Activated T-helper 2 cell treated with anti-CD3 and anti-CD28 coated beads, Interferon-gamma antibody, Interleukin-2, Interleukin-4, amounts not matched to agents 10 μg/mL and 5 μg/mL and 100 μg/mL, durations not matched to agents 14 hours and 24 hours and 36 hours (primary cell): ENCODE measurements around the gene SLC22A3. TPM values are rescaled to one million over a fixed set of nuclear protein-coding genes. Genes with fewer than 3 reads are reported as not detected.
"Not testable (repeated sequence)": the region's sequence is repeated elsewhere in the genome, so short reads cannot be mapped to it uniquely, and the experiment has no call there.

ENCODE experiments used
- DNase-seq: peaks from one replicate; pipeline ENCODE4 v3.0.0; 2021; ENCODE audit warnings: low spot score
- H3K27ac Mint-ChIP-seq: one replicate; pipeline ENCODE4 v1.8.0; 2021; ENCODE audit warnings: mixed read lengths
- H3K27me3 Mint-ChIP-seq: one replicate; pipeline ENCODE4 v1.8.0; 2021; ENCODE audit warnings: low read depth, mixed read lengths
- H3K36me3 Mint-ChIP-seq: one replicate; pipeline ENCODE4 v1.8.0; 2021; ENCODE audit warnings: low read depth, mixed read lengths
- H3K4me1 Mint-ChIP-seq: one replicate; pipeline ENCODE4 v1.8.0; 2021; ENCODE audit warnings: low read depth, mixed read lengths
- H3K4me3 Mint-ChIP-seq: one replicate; pipeline ENCODE4 v1.8.0; 2021; ENCODE audit warnings: low read depth, mild to moderate bottlenecking, moderate library complexity, mixed read lengths
- H3K9me3 Mint-ChIP-seq: one replicate; pipeline ENCODE4 v1.8.0; 2021; ENCODE audit warnings: mixed read lengths
- intact Hi-C: fragments of 100-400 bp; cut with micrococcal nuclease; formaldehyde crosslinking; loops from one replicate; pipeline ENCODE4 v1.15.1; 2023
- total RNA-seq: library from RNA; stranded (reverse); gene quantifications from 2 replicates; pipeline ENCODE4 v1.2.3, GENCODE V29; 2022

The SLC22A3 gene
- total RNA-seq, 1 donor from 2014 or later = not detected

DNA sequence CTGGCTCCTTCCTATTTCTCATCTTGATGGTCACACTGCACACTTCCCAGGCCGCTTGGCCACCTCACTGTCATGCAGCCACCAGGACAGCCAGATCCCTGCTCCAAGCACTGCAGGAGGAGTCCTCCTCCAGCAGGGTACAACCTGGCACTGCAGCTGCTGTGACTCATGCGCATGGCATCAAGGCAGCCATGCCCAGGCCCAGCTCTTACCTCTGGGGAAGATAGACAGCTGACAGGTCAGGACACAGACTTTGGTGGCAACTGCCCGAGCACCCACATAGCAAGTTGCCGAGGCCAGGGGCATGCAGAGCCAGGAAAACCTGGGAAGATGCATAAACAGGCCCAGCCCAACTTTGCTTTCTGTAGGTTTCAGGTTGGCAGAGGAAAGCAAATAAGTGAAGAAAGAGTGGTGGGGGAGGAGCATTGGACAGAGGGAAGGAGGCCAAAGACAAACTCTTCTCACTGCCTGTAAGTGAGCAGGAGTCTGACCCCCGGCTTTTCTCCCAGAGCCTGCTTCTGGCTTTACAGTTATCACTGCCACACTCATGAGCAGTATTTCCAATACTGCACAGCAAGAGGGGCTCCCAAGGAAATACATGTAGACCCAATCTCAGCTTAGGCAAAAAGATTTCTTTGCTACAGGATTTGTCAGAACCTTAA lies 38.8 kb downstream of the SLC22A3 start:
- intact Hi-C loops = no loop called here
- H3K9me3 Mint-ChIP-seq = no peaks in the 10 kb centered on the region
- DNase-seq = no peak
- no peak overlapping the region for H3K4me3 Mint-ChIP-seq
- no peak overlapping the region for H3K27ac Mint-ChIP-seq
- H3K4me1 Mint-ChIP-seq = no peaks in the 10 kb centered on the region
- no peaks in the 10 kb centered on the region for H3K36me3 Mint-ChIP-seq
- H3K27me3 Mint-ChIP-seq = peaks cover 9% of the 10 kb centered on the region

DNA sequence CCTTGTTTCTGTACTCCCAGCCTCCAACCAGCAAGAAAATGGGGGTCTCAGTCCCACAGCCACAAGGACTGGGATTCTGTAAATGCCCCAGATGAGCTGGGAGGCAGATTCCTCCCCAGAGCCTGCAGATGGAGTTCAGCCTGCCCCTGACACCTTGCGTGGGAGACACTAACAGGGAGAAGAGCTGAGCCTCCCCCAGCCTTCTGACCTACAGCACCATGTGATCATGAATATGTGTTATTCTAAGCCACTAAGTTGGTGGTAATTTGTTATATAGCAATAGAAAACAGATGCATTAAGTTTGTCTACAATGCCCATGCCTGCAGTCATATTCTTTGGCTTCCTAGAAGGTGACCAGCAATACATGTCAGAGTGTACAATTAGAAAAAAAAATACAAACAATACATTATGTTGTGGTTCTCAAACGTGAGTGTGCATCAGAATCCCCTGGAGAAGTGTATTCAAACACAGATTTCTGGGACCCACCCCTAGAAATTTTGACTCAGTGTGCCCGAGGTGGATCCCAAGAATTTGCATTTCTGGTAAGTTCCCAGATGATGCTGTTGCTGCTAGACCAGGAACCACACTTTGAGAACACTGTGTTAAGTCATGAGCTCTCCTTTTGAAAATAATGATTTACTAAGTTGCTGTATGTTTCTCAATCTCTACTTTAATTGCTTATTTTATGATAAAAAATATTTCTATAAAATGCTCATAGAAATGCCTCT lies 39.9 kb downstream of the SLC22A3 start:
- Mint-ChIP-seq H3K4me1 (no peaks in the 10 kb centered on the region), H3K27me3 (peaks cover 13% of the 10 kb centered on the region), H3K27ac (no peak overlapping the region), H3K9me3 (no peaks in the 10 kb centered on the region), H3K4me3 (no peak overlapping the region), H3K36me3 (no peaks in the 10 kb centered on the region)
- no peak for DNase-seq
- intact Hi-C loops = no loop called here

GRCh38 chr6:160388922-160389321 lies 40.7 kb downstream of the SLC22A3 start:
- intact Hi-C loops = no loop called here
- Mint-ChIP-seq H3K9me3 (peaks cover 4% of the 10 kb centered on the region), H3K36me3 (no peaks in the 10 kb centered on the region)

GRCh38 chr6:160391419-160392116 lies 43.4 kb downstream of the SLC22A3 start:
- H3K27me3 Mint-ChIP-seq = peaks cover 8% of the 10 kb centered on the region
- H3K4me3 Mint-ChIP-seq = no peak overlapping the region
- H3K4me1 Mint-ChIP-seq = no peaks in the 10 kb centered on the region
- H3K27ac Mint-ChIP-seq = no peak overlapping the region
- H3K9me3 Mint-ChIP-seq = peaks cover 4% of the 10 kb centered on the region
- intact Hi-C loops = no loop called here
- no peak for DNase-seq
- no peaks in the 10 kb centered on the region for H3K36me3 Mint-ChIP-seq

More at GRCh38 chr6:160388922-160389321, 40.7 kb downstream of the SLC22A3 start:
- no peak for DNase-seq
- H3K27ac Mint-ChIP-seq = no peak overlapping the region
- H3K4me1 Mint-ChIP-seq = no peaks in the 10 kb centered on the region
- no peak overlapping the region for H3K4me3 Mint-ChIP-seq
- peaks cover 13% of the 10 kb centered on the region for H3K27me3 Mint-ChIP-seq

- not testable (repeated sequence) for H3K27ac Mint-ChIP-seq, H3K4me1 Mint-ChIP-seq, H3K36me3 Mint-ChIP-seq
Observed at GRCh38 chr6:160393442-160393841, 45.3 kb downstream of the SLC22A3 start.

GRCh38 chr6:160393891-160394653 lies 45.9 kb downstream of the SLC22A3 start:
- peaks cover 8% of the 10 kb centered on the region for H3K27me3 Mint-ChIP-seq

More at GRCh38 chr6:160393442-160393841, 45.3 kb downstream of the SLC22A3 start:
- H3K27me3 Mint-ChIP-seq, H3K4me3 Mint-ChIP-seq, DNase-seq, H3K9me3 Mint-ChIP-seq, intact Hi-C loops: not testable (repeated sequence)

GRCh38 chr6:160394654-160395035 lies 46.5 kb downstream of the SLC22A3 start:
- Mint-ChIP-seq H3K27me3 (peaks cover 9% of the 10 kb centered on the region), H3K27ac (no peak overlapping the region), H3K9me3 (peaks cover 4% of the 10 kb centered on the region), H3K36me3 (no peaks in the 10 kb centered on the region), H3K4me3 (no peak overlapping the region), H3K4me1 (peaks cover 9% of the 10 kb centered on the region)
- no peak for DNase-seq
- intact Hi-C loops = no loop called here

More at GRCh38 chr6:160393891-160394653, 45.9 kb downstream of the SLC22A3 start:
- H3K36me3 Mint-ChIP-seq = no peaks in the 10 kb centered on the region
- H3K9me3 Mint-ChIP-seq = peaks cover 4% of the 10 kb centered on the region
- intact Hi-C loops = no loop called here
- DNase-seq = no peak
- H3K4me1 Mint-ChIP-seq = peaks cover 4% of the 10 kb centered on the region
- H3K4me3 Mint-ChIP-seq = no peak overlapping the region
- no peak overlapping the region for H3K27ac Mint-ChIP-seq

DNA sequence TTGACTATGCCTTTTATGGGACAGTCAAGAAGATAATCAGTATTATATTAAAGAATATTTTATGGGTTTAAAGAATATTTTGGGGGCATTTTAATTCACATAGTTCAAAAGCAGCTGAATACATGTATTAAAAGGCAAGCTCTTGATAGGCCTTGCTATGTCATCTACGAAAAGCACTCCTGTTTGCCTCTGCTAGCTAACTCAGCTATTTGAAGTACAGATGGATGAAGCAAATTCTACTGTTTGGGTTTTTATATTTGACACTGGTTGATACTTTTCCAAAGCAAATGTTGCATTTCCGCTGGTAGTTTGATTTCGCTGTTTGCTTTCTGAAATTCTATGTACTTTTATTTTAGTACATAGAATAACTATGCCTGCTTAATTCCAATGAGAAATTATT lies 47.0 kb downstream of the SLC22A3 start:
- intact Hi-C loops = no loop called here
- H3K27ac Mint-ChIP-seq = no peak overlapping the region
- no peak for DNase-seq

DNA sequence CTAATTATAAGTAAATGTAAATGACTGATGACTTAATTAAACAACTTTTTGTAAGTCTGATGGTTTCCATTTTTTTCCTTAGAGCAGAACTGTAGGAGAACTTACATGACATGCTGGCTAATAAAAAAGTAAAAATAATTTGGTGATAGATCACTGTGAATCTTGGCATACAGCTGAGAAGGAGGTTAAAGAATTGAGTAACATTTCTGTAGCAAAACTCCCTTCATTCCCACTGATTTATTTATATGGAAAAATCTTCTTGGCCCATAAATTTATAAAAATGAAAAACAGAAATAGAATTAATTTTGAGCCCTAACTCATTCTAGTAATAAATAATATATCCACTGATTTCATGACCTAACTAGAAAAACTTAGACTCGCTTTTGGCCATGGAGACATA lies 48.1 kb downstream of the SLC22A3 start:
- Mint-ChIP-seq H3K4me1 (peaks cover 15% of the 10 kb centered on the region), H3K27ac (no peak overlapping the region), H3K4me3 (no peak overlapping the region), H3K9me3 (peaks cover 4% of the 10 kb centered on the region), H3K36me3 (no peaks in the 10 kb centered on the region), H3K27me3 (peaks cover 19% of the 10 kb centered on the region)
- no peak for DNase-seq
- intact Hi-C loops = no loop called here

More for the DNA sequence above, 47.0 kb downstream of the SLC22A3 start:
- H3K36me3 Mint-ChIP-seq = no peaks in the 10 kb centered on the region
- peaks cover 4% of the 10 kb centered on the region for H3K9me3 Mint-ChIP-seq
- peaks cover 8% of the 10 kb centered on the region for H3K27me3 Mint-ChIP-seq
- H3K4me3 Mint-ChIP-seq = no peak overlapping the region
- peaks cover 11% of the 10 kb centered on the region for H3K4me1 Mint-ChIP-seq

DNA sequence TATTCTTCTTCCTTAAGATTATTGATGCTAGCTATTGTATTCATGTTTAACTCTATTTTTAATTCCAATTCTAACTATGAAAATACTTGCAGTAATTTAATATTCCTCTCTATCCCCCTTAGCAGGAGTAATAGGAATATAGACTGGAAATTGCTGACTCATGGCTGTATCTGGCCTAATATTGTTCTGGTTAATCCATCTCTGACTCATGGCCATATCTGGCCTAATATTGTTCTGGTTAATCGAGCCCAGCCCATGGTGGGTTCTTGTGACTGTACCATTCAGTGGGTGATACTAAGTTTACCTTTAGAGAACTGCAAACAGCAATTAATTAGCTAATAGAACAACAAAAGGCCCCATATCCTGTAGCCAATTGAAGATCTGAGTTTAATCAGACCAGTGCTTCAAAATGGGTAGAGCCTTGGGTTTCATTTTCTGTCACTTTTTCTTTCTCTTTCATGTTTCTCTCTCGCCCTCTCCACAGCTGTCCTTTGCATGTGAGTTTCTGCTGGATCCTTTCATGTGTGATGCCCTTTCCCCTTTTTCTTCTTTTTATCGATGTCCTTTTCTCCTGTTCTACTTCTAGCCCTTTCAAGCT lies 50.6 kb downstream of the SLC22A3 start:
- intact Hi-C loops = no loop called here
- H3K36me3 Mint-ChIP-seq = no peaks in the 10 kb centered on the region
- H3K27ac Mint-ChIP-seq = no peak overlapping the region
- no peak overlapping the region for H3K4me3 Mint-ChIP-seq
- peaks cover 15% of the 10 kb centered on the region for H3K4me1 Mint-ChIP-seq
- H3K9me3 Mint-ChIP-seq = peaks cover under 1% of the 10 kb centered on the region
- DNase-seq = no peak
- peaks cover 28% of the 10 kb centered on the region for H3K27me3 Mint-ChIP-seq

GRCh38 chr6:160400446-160400845 lies 52.3 kb downstream of the SLC22A3 start:
- intact Hi-C loops = no loop called here
- DNase-seq = no peak
- Mint-ChIP-seq H3K27me3 (peaks cover 35% of the 10 kb centered on the region), H3K36me3 (no peaks in the 10 kb centered on the region), H3K27ac (no peak overlapping the region), H3K4me1 (peaks cover 15% of the 10 kb centered on the region), H3K9me3 (no peaks in the 10 kb centered on the region), H3K4me3 (no peak overlapping the region)

GRCh38 chr6:160408528-160408927 lies 60.4 kb downstream of the SLC22A3 start:
- Mint-ChIP-seq H3K9me3 (no peaks in the 10 kb centered on the region), H3K4me1 (no peaks in the 10 kb centered on the region), H3K36me3 (no peaks in the 10 kb centered on the region), H3K27me3 (peaks cover 27% of the 10 kb centered on the region), H3K4me3 (no peak overlapping the region), H3K27ac (no peak overlapping the region)
- intact Hi-C loops = no loop called here
- no peak for DNase-seq
